OCI-LY3 (cell line): ENCODE results near the gene MAPK8IP1.

Source experiments
- CTCF ChIP-seq: fragments of 200-600, 300-600 bp; sonication (generic); IDR thresholded peaks from 2 replicates; pipeline ENCODE4 v1.5.1; 2014; ENCODE audit warnings: antibody characterized with exemption, low read length, low read depth
- EZH2phosphoT487 ChIP-seq: fragments of 200-600 bp; shearing (Covaris generic); IDR thresholded peaks from 2 replicates; pipeline ENCODE4 v1.6.1; 2018; ENCODE audit warnings: antibody characterized with exemption, mixed run types, low read depth

DNA sequence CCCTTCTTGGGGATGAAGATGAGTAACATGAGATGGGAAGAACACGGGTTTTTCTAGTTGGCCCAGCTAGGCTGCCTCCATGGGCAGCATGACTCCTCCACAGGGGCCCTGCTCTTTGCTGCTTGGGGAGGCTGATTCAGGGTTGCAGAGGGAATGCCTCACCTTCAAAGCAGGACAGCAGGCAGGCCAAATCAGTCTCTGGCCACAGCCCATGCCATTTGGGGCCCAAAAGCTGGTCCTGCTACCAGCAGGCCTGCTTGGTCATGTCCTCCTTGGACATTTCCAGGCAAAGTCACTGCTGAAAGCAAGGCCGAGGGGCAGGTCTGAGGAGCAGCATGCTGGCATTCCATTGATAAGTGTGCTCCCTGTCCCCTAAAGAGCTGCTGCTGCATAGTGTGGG lies 13.8 kb upstream of the MAPK8IP1 start:
- TF ChIP-seq EZH2phosphoT487 (no peak), CTCF (no peak)
